OCI-LY7 (cell line): ENCODE data around the gene PPP6R3. TPM values are rescaled to one million over a fixed set of nuclear protein-coding genes. Genes with fewer than 3 reads are reported as not detected.

Experiments used
- BruUV-seq: library from RNA; stranded (reverse); fragments of 400-500 nt; replicated peaks from 2 replicates; lab custom pipeline; 2021; lab: Mats Ljungman, UMichigan
- CTCF ChIA-PET: fragments of 300-600 bp; sonication (Branson Sonifier 250); formaldehyde crosslinking; loops from one replicate; lab custom pipeline; 2022; ENCODE audit warnings: antibody characterized with exemption; ENCODE audit not compliant: unreplicated experiment; lab: Charles Lee
- POLR2A ChIA-PET: fragments of 300-600 bp; sonication (Branson Sonifier 250); formaldehyde crosslinking; loops from one replicate; lab custom pipeline; 2022; ENCODE audit warnings: antibody characterized with exemption; lab: Charles Lee
- DNase-seq: peaks from one replicate; pipeline ENCODE4 v3.0.0-alpha.2; 2015; ENCODE audit warnings: low spot score
- H2AFZ ChIP-seq: fragments of 200-600 bp; sonication (generic), shearing (Covaris generic); 2 replicates; pipeline ENCODE4 v1.6.1; 2014; ENCODE audit warnings: mild to moderate bottlenecking, antibody characterized with exemption, low read length, moderate library complexity
- H3K27ac ChIP-seq: fragments of 200-600 bp; sonication (generic); 2 replicates; pipeline ENCODE4 v1.5.1; 2014; ENCODE audit warnings: mixed run types, low read depth, mild to moderate bottlenecking, moderate library complexity, low read length, inconsistent platforms; ENCODE audit not compliant: poor library complexity, severe bottlenecking
- H3K36me3 ChIP-seq: fragments of 200-600 bp; sonication (generic); 2 replicates; pipeline ENCODE4 v1.6.1; 2014; ENCODE audit warnings: mild to moderate bottlenecking, antibody characterized with exemption, low read length, moderate library complexity, mixed read lengths; ENCODE audit not compliant: insufficient read depth
- H3K4me1 ChIP-seq: fragments of 200-600 bp; sonication (generic); 2 replicates; pipeline ENCODE4 v1.5.1; 2014; ENCODE audit warnings: mild to moderate bottlenecking, low read length; ENCODE audit not compliant: insufficient read depth, poor library complexity, severe bottlenecking
- H3K4me2 ChIP-seq: fragments of 200-600 bp; sonication (generic); 2 replicates; pipeline ENCODE4 v1.6.1; 2014; ENCODE audit warnings: mild to moderate bottlenecking, low read length
- H3K4me3 ChIP-seq: fragments of 200-600 bp; sonication (generic); 2 replicates; pipeline ENCODE4 v1.5.1; 2014; ENCODE audit warnings: mild to moderate bottlenecking, low read depth, low read length; ENCODE audit not compliant: poor library complexity, severe bottlenecking
- H3K79me2 ChIP-seq: fragments of 200-600 bp; sonication (generic); 2 replicates; pipeline ENCODE4 v1.6.1; 2016; ENCODE audit warnings: low read depth, mild to moderate bottlenecking, low read length, moderate library complexity, mixed read lengths; ENCODE audit not compliant: insufficient read depth
- H3K9me2 ChIP-seq: fragments of 200-600 bp; sonication (generic); 2 replicates; pipeline ENCODE4 v1.6.1; 2016; ENCODE audit warnings: mild to moderate bottlenecking, low read length, mixed read lengths; ENCODE audit not compliant: insufficient read depth
- H3K9me3 ChIP-seq: fragments of 200-600 bp; sonication (generic); 2 replicates; pipeline ENCODE4 v1.6.1; 2014; ENCODE audit warnings: mild to moderate bottlenecking, mixed run types, low read length, mixed read lengths
- H4K20me1 ChIP-seq: fragments of 200-600 bp; sonication (generic); 2 replicates; pipeline ENCODE4 v1.6.1; 2014; ENCODE audit warnings: mild to moderate bottlenecking, antibody characterized with exemption, low read length, moderate library complexity, mixed read lengths; ENCODE audit not compliant: insufficient read depth
- CTCF ChIP-seq: fragments of 200-600 bp; sonication (generic); conservative IDR thresholded peaks from 2 replicates; pipeline ENCODE4 v1.5.1; 2014; ENCODE audit warnings: mild to moderate bottlenecking, antibody characterized with exemption, low read length, moderate library complexity, mixed read lengths
- EZH2phosphoT487 ChIP-seq: fragments of 200-600 bp; sonication (generic); IDR thresholded peaks from 2 replicates; pipeline ENCODE4 v1.6.1; 2018; ENCODE audit warnings: low read depth, borderline replicate concordance, mild to moderate bottlenecking, mixed run types, antibody characterized with exemption, low read length, moderate library complexity, mixed read lengths
- intact Hi-C: fragments of 100-400 bp; cut with micrococcal nuclease; formaldehyde crosslinking; loops from one replicate; pipeline ENCODE4 v1.10.0; 2022; ENCODE audit not compliant: unreplicated experiment
- total RNA-seq, 2 experiments: library from RNA; depleted of rRNA in 1 of 2; stranded (reverse); fragments of >200 nt in 1 of 2; shearing (Covaris generic) in 1 of 2; gene quantifications; 2 replicates each; pipeline ENCODE4 v1.2.3, GENCODE V29; 2014 to 2022

The PPP6R3 gene
- total RNA-seq, 2 experiments from 2014 or later: 122 to 151 TPM

- DNase-seq: no peak
- H3K27ac ChIP-seq: no peak overlapping the region
- H3K36me3 ChIP-seq: peaks cover 93% of the 10 kb centered on the region
- H3K4me1 ChIP-seq: no peaks in the 10 kb centered on the region
- no peaks in the 10 kb centered on the region for H3K9me3 ChIP-seq
- TF ChIP-seq CTCF (no peak), EZH2phosphoT487 (no peak)
- no TSS peak for BruUV-seq
- intact Hi-C loops: no loop called here
- no peak overlapping the region for H3K4me3 ChIP-seq
- H3K9me2 ChIP-seq: no peaks in the 10 kb centered on the region
- H3K4me2 ChIP-seq: no peak overlapping the region
- ChIA-PET POLR2A (no interaction called here), CTCF (no interaction called here)
- H2AFZ ChIP-seq: no peak overlapping the region
- no peaks in the 10 kb centered on the region for H4K20me1 ChIP-seq
- H3K79me2 ChIP-seq: no peaks in the 10 kb centered on the region
These were observed 132.9 kb downstream of the PPP6R3 start for GRCh38 chr11:68593441-68593840.

GRCh38 chr11:68594123-68594522, 133.6 kb downstream of the PPP6R3 start:
- no TSS peak for BruUV-seq
- POLR2A ChIA-PET: no interaction called here
- Histone ChIP-seq H3K9me2 (no peaks in the 10 kb centered on the region), H3K4me1 (no peaks in the 10 kb centered on the region), H3K79me2 (no peaks in the 10 kb centered on the region), H3K27ac (no peak overlapping the region), H4K20me1 (no peaks in the 10 kb centered on the region), H3K4me3 (no peak overlapping the region), H3K4me2 (no peak overlapping the region), H2AFZ (no peak overlapping the region), H3K36me3 (peaks cover 95% of the 10 kb centered on the region), H3K9me3 (no peaks in the 10 kb centered on the region)
- intact Hi-C loops: no loop called here
- CTCF ChIA-PET: no interaction called here
- TF ChIP-seq CTCF (no peak), EZH2phosphoT487 (no peak)
- DNase-seq: no peak

GRCh38 chr11:68596231-68596630, 135.7 kb downstream of the PPP6R3 start:
- Histone ChIP-seq H3K4me1 (no peaks in the 10 kb centered on the region), H3K9me2 (no peaks in the 10 kb centered on the region), H3K9me3 (no peaks in the 10 kb centered on the region), H3K79me2 (no peaks in the 10 kb centered on the region), H3K27ac (no peak overlapping the region), H4K20me1 (no peaks in the 10 kb centered on the region), H3K4me3 (no peak overlapping the region), H3K4me2 (no peak overlapping the region), H3K36me3 (peaks cover 93% of the 10 kb centered on the region), H2AFZ (no peak overlapping the region)
- no TSS peak for BruUV-seq
- TF ChIP-seq CTCF (no peak), EZH2phosphoT487 (no peak)
- POLR2A ChIA-PET: interaction anchor here (0.5 kb wide), 1 partner anchor 10 kb away, joined by 4 read pairs; no protein-coding TSS in a partner anchor
- CTCF ChIA-PET: no interaction called here
- intact Hi-C loops: no loop called here
- no peak for DNase-seq
